HepG2 (cell line): Measurements from ENCODE around the gene DDX39B. TPM values are rescaled to one million over a fixed set of nuclear protein-coding genes. Genes with fewer than 3 reads are reported as not detected.

Experiments
- CHCHD3 ChIP-seq: sonication (generic); formaldehyde crosslinking; IDR thresholded peaks from 2 replicates; pipeline ENCODE4 v1.8.0; 2022; ENCODE audit warnings: mild to moderate bottlenecking, missing genetic modification reagents, moderate library complexity
- EEA1 ChIP-seq: sonication (generic); formaldehyde crosslinking; IDR thresholded peaks from 2 replicates; pipeline ENCODE4 v1.5.1; 2020; ENCODE audit warnings: mild to moderate bottlenecking, missing genetic modification reagents, borderline replicate concordance
- FOXJ3 ChIP-seq: sonication (generic); formaldehyde crosslinking; IDR thresholded peaks from 2 replicates; pipeline ENCODE4 v1.4.0; 2020; ENCODE audit warnings: missing genetic modification reagents, mild to moderate bottlenecking, borderline replicate concordance
- KDM4B ChIP-seq: sonication (generic); formaldehyde crosslinking; IDR thresholded peaks from 2 replicates; pipeline ENCODE4 v1.4.0; 2020; ENCODE audit warnings: missing genetic modification reagents
- MAFG ChIP-seq: sonication (generic); formaldehyde crosslinking; IDR thresholded peaks from 2 replicates; pipeline ENCODE4 v1.5.1; 2020; ENCODE audit warnings: mild to moderate bottlenecking, missing genetic modification reagents
- MEF2D ChIP-seq: sonication (generic); formaldehyde crosslinking; IDR thresholded peaks from 2 replicates; pipeline ENCODE4 v1.5.1; 2020; ENCODE audit warnings: mild to moderate bottlenecking, missing genetic modification reagents
- PHF5A ChIP-seq: IDR thresholded peaks from one replicate; pipeline ENCODE4 v1.6.1; 2018; ENCODE audit warnings: low read depth, missing genetic modification reagents; ENCODE audit not compliant: unreplicated experiment
- POLR2AphosphoS5 ChIP-seq: IDR thresholded peaks from 2 replicates; pipeline ENCODE4 v1.6.1; 2012; ENCODE audit warnings: low read depth, low read length
- SP1 ChIP-seq, 2 experiments: fragments of 450-650 bp in 1 of 2; sonication (generic) in 1 of 2; formaldehyde crosslinking in 1 of 2; IDR thresholded peaks; 2 replicates each; pipeline versions ENCODE4 v1.4.0 to v1.6.1; 2016 to 2020; ENCODE audit warnings: missing genetic modification reagents in 1 of 2
- SP5 ChIP-seq: IDR thresholded peaks from 2 replicates; pipeline ENCODE4 v1.6.1; 2016; ENCODE audit warnings: low read depth, borderline replicate concordance
- XBP1 ChIP-seq: sonication (generic); formaldehyde crosslinking; IDR thresholded peaks from 2 replicates; pipeline ENCODE4 v1.5.0; 2020; ENCODE audit warnings: missing genetic modification reagents
- ZNF124 ChIP-seq: sonication (generic); formaldehyde crosslinking; IDR thresholded peaks from 2 replicates; pipeline ENCODE4 v1.4.0; 2020; ENCODE audit warnings: missing genetic modification reagents
- ZNF329 ChIP-seq: sonication (generic); formaldehyde crosslinking; IDR thresholded peaks from 2 replicates; pipeline ENCODE4 v1.9.0; 2021; ENCODE audit warnings: low read depth, mild to moderate bottlenecking, missing genetic modification reagents
- ZNF510 ChIP-seq: sonication (generic); formaldehyde crosslinking; IDR thresholded peaks from 2 replicates; pipeline ENCODE4 v1.4.0; 2020; ENCODE audit warnings: low read depth, mild to moderate bottlenecking, missing genetic modification reagents
- ZNF644 ChIP-seq: IDR thresholded peaks from 2 replicates; pipeline ENCODE4 v1.6.1; 2016; ENCODE audit warnings: low read depth
- ZNF747 ChIP-seq: sonication (generic); formaldehyde crosslinking; IDR thresholded peaks from 2 replicates; pipeline ENCODE4 v1.8.1; 2023; ENCODE audit warnings: missing genetic modification reagents, mild to moderate bottlenecking, borderline replicate concordance
- ZNF766 ChIP-seq: sonication (generic); formaldehyde crosslinking; IDR thresholded peaks from 2 replicates; pipeline ENCODE4 v1.5.0; 2020; ENCODE audit warnings: missing genetic modification reagents, borderline replicate concordance
- ZNF772 ChIP-seq: sonication (generic); formaldehyde crosslinking; IDR thresholded peaks from 2 replicates; pipeline ENCODE4 v1.5.0; 2020; ENCODE audit warnings: mild to moderate bottlenecking, missing genetic modification reagents
- polyA plus RNA-seq, 8 experiments: library from polyadenylated mRNA; depleted of rRNA in 3 of 8; stranded (reverse) in 7 of 8; unstranded in 1 of 8; fragments of >200 nt; fragmentation: Illumina TruSeq in 4 of 8; extraction: Trizol in 4 of 8; gene quantifications; 2 replicates each; pipeline versions ENCODE4 v1.2.1 to v1.2.3, GENCODE V29; 2011 to 2016; ENCODE audit warnings: low read depth in 4 of 8, missing spikeins in 1 of 8, mixed read lengths in 1 of 8; ENCODE audit not compliant: insufficient read depth in 1 of 8
- total RNA-seq, 5 experiments: library from RNA; depleted of rRNA; stranded (reverse); fragments of >200 nt; fragmentation: Illumina TruSeq; extraction: Trizol; gene quantifications; 2 replicates each; pipeline ENCODE4 v1.2.3, GENCODE V29; 2016; ENCODE audit warnings: low read depth in 1 of 5
- TF ChIP-seq, protein P1 (sequence below): sonication (generic); formaldehyde crosslinking; conservative IDR thresholded peaks from 2 replicates; pipeline ENCODE4 v1.4.0; 2020; ENCODE audit warnings: missing genetic modification reagents
- TF ChIP-seq, protein P2 (sequence below): sonication (generic); formaldehyde crosslinking; IDR thresholded peaks from 2 replicates; pipeline ENCODE4 v1.8.0; 2022; ENCODE audit warnings: missing genetic modification reagents, mild to moderate bottlenecking, inconsistent platforms, borderline replicate concordance
- TF ChIP-seq, protein P3 (sequence below): sonication (generic); formaldehyde crosslinking; IDR thresholded peaks from 2 replicates; pipeline ENCODE4 v1.4.0; 2020; ENCODE audit warnings: mild to moderate bottlenecking, missing genetic modification reagents
- TF ChIP-seq, protein P4 (sequence below): sonication (generic); formaldehyde crosslinking; IDR thresholded peaks from 2 replicates; pipeline ENCODE4 v1.4.0; 2020; ENCODE audit warnings: missing genetic modification reagents

Gene DDX39B
- total and polyA plus RNA-seq, 2 of the 13 experiments (the other 11 are each of a cell fraction or from before 2014, with no cell fraction given) = 570 to 678 TPM

DNA sequence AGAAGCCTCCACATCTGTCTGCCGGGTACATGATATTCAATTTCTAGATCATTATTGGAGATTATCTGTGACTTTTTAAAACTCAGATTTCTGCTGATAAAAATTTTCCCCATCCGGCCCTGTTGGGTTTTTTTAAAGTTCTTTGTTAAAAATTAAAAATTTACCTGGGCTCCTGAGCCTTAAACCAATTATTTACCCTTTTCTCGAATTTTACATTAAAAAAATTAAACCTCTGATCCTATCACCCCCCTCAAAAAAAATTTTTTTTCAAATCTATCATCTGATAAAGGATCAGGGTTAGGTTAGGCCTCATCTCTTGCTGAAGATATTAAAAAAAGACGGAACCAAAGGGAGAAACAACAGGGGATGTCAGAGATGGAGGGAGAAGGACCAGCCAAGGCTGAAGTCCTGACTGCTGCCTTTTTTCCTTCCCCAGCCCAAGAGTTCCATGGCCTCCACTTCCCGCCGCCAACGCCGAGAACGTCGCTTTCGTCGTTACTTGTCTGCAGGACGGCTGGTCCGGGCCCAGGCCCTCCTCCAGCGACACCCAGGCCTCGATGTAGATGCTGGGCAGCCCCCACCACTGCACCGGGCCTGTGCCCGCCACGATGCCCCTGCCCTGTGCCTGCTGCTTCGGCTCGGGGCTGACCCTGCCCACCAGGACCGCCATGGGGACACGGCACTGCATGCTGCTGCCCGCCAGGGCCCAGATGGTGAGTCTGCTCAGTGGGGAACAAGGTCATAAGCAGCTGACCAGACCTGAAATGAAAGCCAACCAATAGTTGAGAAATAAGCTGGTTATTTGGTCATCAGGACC, 6.1 kb upstream of the DDX39B start (continued):
- TF ChIP-seq ZNF510 = no peak
- no peak for TF ChIP-seq ZNF329 (CRISPR knock-in tag)
- TF ChIP-seq, protein P1, sequence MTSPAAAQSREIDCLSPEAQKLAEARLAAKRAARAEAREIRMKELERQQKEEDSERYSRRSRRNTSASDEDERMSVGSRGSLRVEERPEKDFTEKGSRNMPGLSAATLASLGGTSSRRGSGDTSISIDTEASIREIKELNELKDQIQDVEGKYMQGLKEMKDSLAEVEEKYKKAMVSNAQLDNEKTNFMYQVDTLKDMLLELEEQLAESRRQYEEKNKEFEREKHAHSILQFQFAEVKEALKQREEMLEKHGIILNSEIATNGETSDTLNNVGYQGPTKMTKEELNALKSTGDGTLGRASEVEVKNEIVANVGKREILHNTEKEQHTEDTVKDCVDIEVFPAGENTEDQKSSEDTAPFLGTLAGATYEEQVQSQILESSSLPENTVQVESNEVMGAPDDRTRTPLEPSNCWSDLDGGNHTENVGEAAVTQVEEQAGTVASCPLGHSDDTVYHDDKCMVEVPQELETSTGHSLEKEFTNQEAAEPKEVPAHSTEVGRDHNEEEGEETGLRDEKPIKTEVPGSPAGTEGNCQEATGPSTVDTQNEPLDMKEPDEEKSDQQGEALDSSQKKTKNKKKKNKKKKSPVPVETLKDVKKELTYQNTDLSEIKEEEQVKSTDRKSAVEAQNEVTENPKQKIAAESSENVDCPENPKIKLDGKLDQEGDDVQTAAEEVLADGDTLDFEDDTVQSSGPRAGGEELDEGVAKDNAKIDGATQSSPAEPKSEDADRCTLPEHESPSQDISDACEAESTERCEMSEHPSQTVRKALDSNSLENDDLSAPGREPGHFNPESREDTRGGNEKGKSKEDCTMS (CRISPR knock-in tag) = no peak
- TF ChIP-seq FOXJ3 (CRISPR knock-in tag) = no peak
- TF ChIP-seq POLR2AphosphoS5 = no peak
- no peak for TF ChIP-seq SP1 (IDR thresholded peaks at IDR 0.05)
- TF ChIP-seq SP1 (CRISPR knock-in tag; IDR thresholded peaks at IDR 0.05) = no peak
- TF ChIP-seq XBP1 (CRISPR knock-in tag) = no peak
- TF ChIP-seq ZNF766 = no peak
- TF ChIP-seq PHF5A (CRISPR knock-in tag) = no peak
- no peak for TF ChIP-seq MEF2D (CRISPR knock-in tag)
- TF ChIP-seq ZNF772 (CRISPR knock-in tag) = no peak
- no peak for TF ChIP-seq EEA1
- TF ChIP-seq CHCHD3 (CRISPR knock-in tag) = no peak
- TF ChIP-seq ZNF644 = no peak
- TF ChIP-seq ZNF124 (CRISPR knock-in tag) = 0 out of 2 replicates have a peak, but pooled peaks have one; percentile 5
- peak; percentile 10; the same call in 1 of the 2 replicates for TF ChIP-seq ZNF747
- no peak; the same call in 1 of the 2 replicates for TF ChIP-seq SP5 (CRISPR knock-in tag)
- TF ChIP-seq, protein P2, sequence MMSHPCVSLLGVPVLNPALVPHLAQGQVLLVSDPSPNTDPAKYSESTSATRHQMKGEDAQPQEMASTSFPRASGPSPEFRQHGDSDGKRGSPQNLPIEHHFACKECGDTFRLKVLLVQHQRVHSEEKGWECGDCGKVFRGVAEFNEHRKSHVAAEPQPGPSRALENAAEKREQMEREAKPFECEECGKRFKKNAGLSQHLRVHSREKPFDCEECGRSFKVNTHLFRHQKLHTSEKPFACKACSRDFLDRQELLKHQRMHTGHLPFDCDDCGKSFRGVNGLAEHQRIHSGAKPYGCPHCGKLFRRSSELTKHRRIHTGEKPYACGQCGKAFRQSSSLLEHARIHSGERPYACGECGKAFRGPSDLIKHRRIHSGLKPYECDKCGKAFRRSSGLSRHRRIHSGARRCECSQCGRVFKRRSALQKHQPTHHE (CRISPR knock-in tag) = no peak
- TF ChIP-seq, protein P3, sequence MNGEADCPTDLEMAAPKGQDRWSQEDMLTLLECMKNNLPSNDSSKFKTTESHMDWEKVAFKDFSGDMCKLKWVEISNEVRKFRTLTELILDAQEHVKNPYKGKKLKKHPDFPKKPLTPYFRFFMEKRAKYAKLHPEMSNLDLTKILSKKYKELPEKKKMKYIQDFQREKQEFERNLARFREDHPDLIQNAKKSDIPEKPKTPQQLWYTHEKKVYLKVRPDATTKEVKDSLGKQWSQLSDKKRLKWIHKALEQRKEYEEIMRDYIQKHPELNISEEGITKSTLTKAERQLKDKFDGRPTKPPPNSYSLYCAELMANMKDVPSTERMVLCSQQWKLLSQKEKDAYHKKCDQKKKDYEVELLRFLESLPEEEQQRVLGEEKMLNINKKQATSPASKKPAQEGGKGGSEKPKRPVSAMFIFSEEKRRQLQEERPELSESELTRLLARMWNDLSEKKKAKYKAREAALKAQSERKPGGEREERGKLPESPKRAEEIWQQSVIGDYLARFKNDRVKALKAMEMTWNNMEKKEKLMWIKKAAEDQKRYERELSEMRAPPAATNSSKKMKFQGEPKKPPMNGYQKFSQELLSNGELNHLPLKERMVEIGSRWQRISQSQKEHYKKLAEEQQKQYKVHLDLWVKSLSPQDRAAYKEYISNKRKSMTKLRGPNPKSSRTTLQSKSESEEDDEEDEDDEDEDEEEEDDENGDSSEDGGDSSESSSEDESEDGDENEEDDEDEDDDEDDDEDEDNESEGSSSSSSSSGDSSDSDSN (CRISPR knock-in tag) = no peak
- no peak for TF ChIP-seq MAFG (CRISPR knock-in tag)
- no peak for TF ChIP-seq KDM4B (CRISPR knock-in tag)
- TF ChIP-seq, protein P4, sequence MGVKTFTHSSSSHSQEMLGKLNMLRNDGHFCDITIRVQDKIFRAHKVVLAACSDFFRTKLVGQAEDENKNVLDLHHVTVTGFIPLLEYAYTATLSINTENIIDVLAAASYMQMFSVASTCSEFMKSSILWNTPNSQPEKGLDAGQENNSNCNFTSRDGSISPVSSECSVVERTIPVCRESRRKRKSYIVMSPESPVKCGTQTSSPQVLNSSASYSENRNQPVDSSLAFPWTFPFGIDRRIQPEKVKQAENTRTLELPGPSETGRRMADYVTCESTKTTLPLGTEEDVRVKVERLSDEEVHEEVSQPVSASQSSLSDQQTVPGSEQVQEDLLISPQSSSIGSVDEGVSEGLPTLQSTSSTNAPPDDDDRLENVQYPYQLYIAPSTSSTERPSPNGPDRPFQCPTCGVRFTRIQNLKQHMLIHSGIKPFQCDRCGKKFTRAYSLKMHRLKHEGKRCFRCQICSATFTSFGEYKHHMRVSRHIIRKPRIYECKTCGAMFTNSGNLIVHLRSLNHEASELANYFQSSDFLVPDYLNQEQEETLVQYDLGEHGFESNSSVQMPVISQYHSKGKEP (CRISPR knock-in tag) = no peak
